Cardiac muscle cell (in vitro differentiated cells and primary cell): Measurements from ENCODE around the gene ARTN. TPM values are rescaled to one million over a fixed set of nuclear protein-coding genes. Genes with fewer than 3 reads are reported as not detected.

Source experiments
- DNase-seq, 2 donors: peaks; one replicate each; pipeline versions ENCODE4 v3.0.0 to v3.0.0-alpha.2; 2010 to 2017; ENCODE audit warnings: low read depth in 1 of 2, low spot score in 1 of 2
- H3K27ac ChIP-seq: fragments of 200-600 bp; sonication (generic); 2 replicates; pipeline ENCODE4 v1.5.1; 2016
- H3K27me3 ChIP-seq: fragments of 200-600 bp; sonication (generic); 2 replicates; pipeline ENCODE4 v1.6.0; 2016; ENCODE audit warnings: control low read depth
- H3K36me3 ChIP-seq: fragments of 200-600 bp; sonication (generic); 2 replicates; pipeline ENCODE4 v1.5.1; 2016; ENCODE audit warnings: control low read depth
- H3K4me1 ChIP-seq: fragments of 200-600 bp; sonication (generic); 2 replicates; pipeline ENCODE4 v1.8.1; 2017; ENCODE audit warnings: low read depth, mild to moderate bottlenecking, mixed run types
- H3K4me3 ChIP-seq: fragments of 200-600 bp; sonication (generic); 2 replicates; pipeline ENCODE4 v1.5.1; 2016; ENCODE audit warnings: mild to moderate bottlenecking
- H3K9me3 ChIP-seq: fragments of 200-600 bp; sonication (generic); 2 replicates; pipeline ENCODE4 v1.5.1; 2017; ENCODE audit warnings: low read depth, mild to moderate bottlenecking, control low read depth
- polyA plus RNA-seq: library from polyadenylated mRNA; unstranded; fragments of >200 nt; fragmentation: Nextera tagmentation; extraction: Ambion mirVana; gene quantifications from 2 replicates; pipeline ENCODE4 v1.2.1, GENCODE V29; 2016
- total RNA-seq: library from RNA; depleted of rRNA; stranded (reverse); fragments of >200 nt; gene quantifications from 2 replicates; pipeline ENCODE4 v1.2.3, GENCODE V29; 2016
- TF ChIP-seq, protein P1 (sequence below): IDR thresholded peaks from 2 replicates; pipeline ENCODE4 v1.5.1; 2012; ENCODE audit warnings: low read depth, mild to moderate bottlenecking, low read length

The ARTN gene
- total and polyA plus RNA-seq, 2 experiments from 2014 or later, result 26.2 to 50.5 TPM

DNA sequence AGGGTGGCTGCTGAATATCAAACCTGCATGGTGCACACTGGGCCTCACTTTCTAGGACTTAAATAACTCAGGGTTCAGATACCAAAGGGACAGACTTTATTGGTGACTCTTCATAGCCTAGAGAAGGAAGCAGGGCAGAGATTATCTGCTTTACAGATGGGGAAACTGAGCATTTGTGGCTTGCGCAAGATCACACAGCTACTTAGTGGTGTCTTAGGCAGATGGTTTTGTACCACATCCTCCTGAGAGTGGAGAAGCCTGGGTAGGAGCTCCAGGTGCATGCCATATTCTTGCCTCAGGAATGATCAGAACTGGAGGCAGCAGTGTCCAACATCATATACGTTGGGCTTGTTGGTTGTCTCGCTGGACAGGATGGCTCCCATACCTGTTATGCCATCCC is 29.4 kb downstream of the ARTN start:
- Histone ChIP-seq H3K27ac (no peak overlapping the region), H3K27me3 (no peaks in the 10 kb centered on the region), H3K4me1 (no peaks in the 10 kb centered on the region), H3K36me3 (peaks cover 13% of the 10 kb centered on the region), H3K9me3 (no peaks in the 10 kb centered on the region), H3K4me3 (no peak overlapping the region)
- TF ChIP-seq, protein P1, sequence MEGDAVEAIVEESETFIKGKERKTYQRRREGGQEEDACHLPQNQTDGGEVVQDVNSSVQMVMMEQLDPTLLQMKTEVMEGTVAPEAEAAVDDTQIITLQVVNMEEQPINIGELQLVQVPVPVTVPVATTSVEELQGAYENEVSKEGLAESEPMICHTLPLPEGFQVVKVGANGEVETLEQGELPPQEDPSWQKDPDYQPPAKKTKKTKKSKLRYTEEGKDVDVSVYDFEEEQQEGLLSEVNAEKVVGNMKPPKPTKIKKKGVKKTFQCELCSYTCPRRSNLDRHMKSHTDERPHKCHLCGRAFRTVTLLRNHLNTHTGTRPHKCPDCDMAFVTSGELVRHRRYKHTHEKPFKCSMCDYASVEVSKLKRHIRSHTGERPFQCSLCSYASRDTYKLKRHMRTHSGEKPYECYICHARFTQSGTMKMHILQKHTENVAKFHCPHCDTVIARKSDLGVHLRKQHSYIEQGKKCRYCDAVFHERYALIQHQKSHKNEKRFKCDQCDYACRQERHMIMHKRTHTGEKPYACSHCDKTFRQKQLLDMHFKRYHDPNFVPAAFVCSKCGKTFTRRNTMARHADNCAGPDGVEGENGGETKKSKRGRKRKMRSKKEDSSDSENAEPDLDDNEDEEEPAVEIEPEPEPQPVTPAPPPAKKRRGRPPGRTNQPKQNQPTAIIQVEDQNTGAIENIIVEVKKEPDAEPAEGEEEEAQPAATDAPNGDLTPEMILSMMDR, result no peak
- DNase-seq, result no peak

DNA sequence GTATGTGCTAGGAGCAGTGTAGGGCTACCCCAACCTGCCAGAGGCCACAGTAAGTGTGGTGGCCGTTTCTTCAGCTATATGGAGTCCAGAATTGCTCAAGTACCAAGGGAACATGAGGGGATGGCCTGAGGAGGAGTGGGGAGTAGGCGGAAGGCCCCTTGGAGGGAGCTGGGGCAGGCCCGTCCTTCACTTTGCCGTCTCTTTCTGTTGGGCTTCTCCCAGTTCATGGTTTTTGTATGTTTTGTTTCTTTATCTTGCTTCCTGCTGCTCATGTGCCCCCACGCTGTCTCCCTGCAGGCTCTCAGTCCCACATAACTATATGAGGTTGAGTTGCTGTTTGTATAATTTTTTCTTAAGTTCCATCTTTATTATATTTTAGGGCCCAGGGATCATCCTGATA is 30.3 kb downstream of the ARTN start:
- Histone ChIP-seq H3K36me3 (peaks cover 9% of the 10 kb centered on the region), H3K9me3 (no peaks in the 10 kb centered on the region), H3K4me1 (no peaks in the 10 kb centered on the region), H3K4me3 (no peak overlapping the region), H3K27ac (no peak overlapping the region), H3K27me3 (no peaks in the 10 kb centered on the region)
- DNase-seq, result no peak
- TF ChIP-seq, protein P1, result no peak

DNA sequence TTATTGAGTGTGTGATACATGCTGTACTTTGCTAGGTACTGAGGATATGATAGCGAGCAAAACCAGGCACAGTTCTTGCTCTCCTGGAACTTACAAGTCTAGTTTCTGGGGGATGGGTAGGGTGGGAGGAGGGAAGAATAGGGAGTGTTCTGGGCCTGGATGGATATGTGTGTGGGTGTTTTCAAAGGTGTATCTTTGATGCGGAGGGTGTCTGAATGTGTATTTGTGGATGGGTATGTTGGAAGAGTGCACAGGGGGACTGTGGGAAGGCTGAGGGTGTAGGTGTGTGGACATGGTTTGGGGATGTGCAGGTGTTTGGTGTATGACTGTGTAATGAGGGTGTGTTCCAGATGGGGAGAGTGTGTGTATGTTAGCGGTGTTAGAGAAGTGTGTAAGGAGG is 31.7 kb downstream of the ARTN start:
- Histone ChIP-seq H3K27me3 (no peaks in the 10 kb centered on the region), H3K27ac (no peak overlapping the region), H3K36me3 (peaks cover 4% of the 10 kb centered on the region), H3K4me1 (peaks cover under 1% of the 10 kb centered on the region), H3K4me3 (no peak overlapping the region), H3K9me3 (no peaks in the 10 kb centered on the region)
- DNase-seq, result no peak
- TF ChIP-seq, protein P1, result no peak

DNA sequence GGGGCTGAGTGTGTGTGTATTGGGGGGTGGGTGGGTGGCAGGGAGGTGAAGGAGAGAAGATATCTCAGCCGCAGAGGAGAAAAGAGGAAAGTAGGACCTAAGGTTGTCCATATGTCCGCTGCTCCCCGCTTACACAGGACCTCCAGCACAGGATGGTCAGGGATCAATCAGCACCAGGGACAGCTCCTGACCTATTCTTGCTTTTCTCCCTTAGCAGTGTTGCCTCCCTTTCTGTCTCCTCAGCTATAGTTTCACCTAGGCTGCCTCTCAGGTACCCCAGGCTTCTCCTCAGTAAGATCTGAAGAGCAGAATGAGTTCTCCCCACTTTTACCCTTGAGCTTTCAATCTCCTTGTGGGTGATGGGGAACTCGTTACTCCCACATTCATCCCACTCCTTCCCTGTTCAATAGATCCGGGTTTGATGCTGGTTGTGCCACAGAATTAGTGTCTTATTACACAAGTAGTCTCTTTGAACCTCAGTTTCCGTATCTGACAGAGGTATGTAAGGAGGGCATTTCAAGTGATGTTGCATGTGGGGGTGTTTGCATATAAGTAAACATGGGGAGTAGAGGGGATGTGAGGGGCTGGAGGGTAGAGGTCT is 34.8 kb downstream of the ARTN start:
- H3K27ac ChIP-seq, result no peak overlapping the region
- TF ChIP-seq, protein P1, result no peak
- no peak overlapping the region for H3K4me3 ChIP-seq
- peaks cover 3% of the 10 kb centered on the region for H3K4me1 ChIP-seq
- no peaks in the 10 kb centered on the region for H3K9me3 ChIP-seq
- H3K36me3 ChIP-seq, result no peaks in the 10 kb centered on the region
- H3K27me3 ChIP-seq, result no peaks in the 10 kb centered on the region
- DNase-seq, result peak; percentile 50 to 79

DNA sequence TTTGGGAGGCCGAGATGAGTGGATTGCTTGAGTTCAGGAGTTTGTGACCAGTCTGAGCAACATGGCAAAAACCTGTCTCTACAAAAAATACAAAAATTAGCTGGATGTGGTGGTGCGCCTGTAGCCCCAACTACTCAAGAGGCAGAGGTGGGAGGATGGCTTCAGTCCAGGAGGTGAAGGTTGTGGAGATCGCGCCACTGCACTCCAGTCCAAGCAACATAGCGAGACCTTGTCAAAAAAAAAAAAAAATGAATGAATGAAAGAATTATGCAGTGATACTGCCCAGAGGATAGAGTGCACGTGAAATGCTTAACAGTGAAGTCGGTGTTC is 35.8 kb downstream of the ARTN start:
- TF ChIP-seq, protein P1, result no peak
- DNase-seq, result no peak
- H3K27ac ChIP-seq, result no peak overlapping the region
- H3K27me3 ChIP-seq, result no peaks in the 10 kb centered on the region
- peak overlapping the region; percentile 8 for H3K4me3 ChIP-seq
- H3K9me3 ChIP-seq, result no peaks in the 10 kb centered on the region
- peaks cover 3% of the 10 kb centered on the region for H3K4me1 ChIP-seq
- no peaks in the 10 kb centered on the region for H3K36me3 ChIP-seq
